Type B pancreatic cell (in vitro differentiated cells): ENCODE results near the gene CFAP57. TPM values are rescaled to one million over a fixed set of nuclear protein-coding genes. Genes with fewer than 3 reads are reported as not detected.
"Not testable (repeated sequence)": the region's sequence is repeated elsewhere in the genome, so short reads cannot be mapped to it uniquely, and the experiment has no call there.

Experiments used
- DNase-seq: peaks from one replicate; pipeline ENCODE4 v3.0.0; 2021; ENCODE audit warnings: mixed read lengths; ENCODE audit not compliant: unreplicated experiment; ENCODE audit errors: extremely low spot score
- H3K27ac Mint-ChIP-seq: 2 replicates; pipeline ENCODE4 v1.8.0; 2021; ENCODE audit warnings: mild to moderate bottlenecking, mixed read lengths
- H3K27me3 Mint-ChIP-seq: 2 replicates; pipeline ENCODE4 v1.8.0; 2021; ENCODE audit warnings: mixed read lengths
- H3K36me3 Mint-ChIP-seq: 2 replicates; pipeline ENCODE4 v1.8.0; 2021; ENCODE audit warnings: mixed read lengths
- H3K4me1 Mint-ChIP-seq: one replicate; pipeline ENCODE4 v1.8.0; 2021; ENCODE audit warnings: mixed read lengths; ENCODE audit not compliant: unreplicated experiment
- H3K4me3 Mint-ChIP-seq: 2 replicates; pipeline ENCODE4 v1.8.0; 2021; ENCODE audit warnings: mild to moderate bottlenecking, mixed read lengths
- H3K9me3 Mint-ChIP-seq: 2 replicates; pipeline ENCODE4 v1.8.0; 2021; ENCODE audit warnings: mixed read lengths
- total RNA-seq: library from RNA; stranded (reverse); gene quantifications from 2 replicates; pipeline ENCODE4 v1.2.1, GENCODE V29; 2021; ENCODE audit warnings: low replicate concordance
- TF ChIP-seq, protein P1 (sequence below): fragments of 200-600 bp; sonication (generic); conservative IDR thresholded peaks from 2 replicates; pipeline ENCODE4 v1.5.0; 2021; ENCODE audit warnings: antibody characterized with exemption, mild to moderate bottlenecking

Gene CFAP57
- total RNA-seq, 1 donor from 2014 or later = 1.8 TPM

DNA sequence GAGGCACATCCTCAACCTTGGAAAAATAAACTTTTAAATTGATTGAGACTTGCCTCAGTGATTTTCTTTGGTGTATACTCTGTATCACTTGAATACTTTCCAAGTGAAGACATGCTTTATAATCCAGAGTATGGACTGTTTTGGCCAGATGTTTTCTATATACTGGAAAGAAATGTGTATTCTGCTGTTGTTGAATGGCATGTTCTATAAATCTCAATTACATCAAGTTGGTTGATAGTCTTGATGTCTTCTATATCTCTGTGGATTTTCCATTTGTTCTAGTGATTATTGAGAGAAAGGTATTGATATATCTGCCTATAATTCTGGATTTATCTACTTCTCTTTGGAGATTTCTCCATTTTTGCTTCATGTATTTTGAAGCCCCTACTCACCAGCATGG, 37.5 kb upstream of the CFAP57 start:
- TF ChIP-seq, protein P1, sequence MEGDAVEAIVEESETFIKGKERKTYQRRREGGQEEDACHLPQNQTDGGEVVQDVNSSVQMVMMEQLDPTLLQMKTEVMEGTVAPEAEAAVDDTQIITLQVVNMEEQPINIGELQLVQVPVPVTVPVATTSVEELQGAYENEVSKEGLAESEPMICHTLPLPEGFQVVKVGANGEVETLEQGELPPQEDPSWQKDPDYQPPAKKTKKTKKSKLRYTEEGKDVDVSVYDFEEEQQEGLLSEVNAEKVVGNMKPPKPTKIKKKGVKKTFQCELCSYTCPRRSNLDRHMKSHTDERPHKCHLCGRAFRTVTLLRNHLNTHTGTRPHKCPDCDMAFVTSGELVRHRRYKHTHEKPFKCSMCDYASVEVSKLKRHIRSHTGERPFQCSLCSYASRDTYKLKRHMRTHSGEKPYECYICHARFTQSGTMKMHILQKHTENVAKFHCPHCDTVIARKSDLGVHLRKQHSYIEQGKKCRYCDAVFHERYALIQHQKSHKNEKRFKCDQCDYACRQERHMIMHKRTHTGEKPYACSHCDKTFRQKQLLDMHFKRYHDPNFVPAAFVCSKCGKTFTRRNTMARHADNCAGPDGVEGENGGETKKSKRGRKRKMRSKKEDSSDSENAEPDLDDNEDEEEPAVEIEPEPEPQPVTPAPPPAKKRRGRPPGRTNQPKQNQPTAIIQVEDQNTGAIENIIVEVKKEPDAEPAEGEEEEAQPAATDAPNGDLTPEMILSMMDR = no peak
- H3K27me3 Mint-ChIP-seq = peaks cover 3% of the 10 kb centered on the region
- no peak for DNase-seq
- peaks cover 4% of the 10 kb centered on the region for H3K36me3 Mint-ChIP-seq
- no peak overlapping the region for H3K4me3 Mint-ChIP-seq
- peak overlapping the region; percentile 55 for H3K27ac Mint-ChIP-seq
- peaks cover 12% of the 10 kb centered on the region for H3K9me3 Mint-ChIP-seq
- peaks cover 11% of the 10 kb centered on the region for H3K4me1 Mint-ChIP-seq

DNA sequence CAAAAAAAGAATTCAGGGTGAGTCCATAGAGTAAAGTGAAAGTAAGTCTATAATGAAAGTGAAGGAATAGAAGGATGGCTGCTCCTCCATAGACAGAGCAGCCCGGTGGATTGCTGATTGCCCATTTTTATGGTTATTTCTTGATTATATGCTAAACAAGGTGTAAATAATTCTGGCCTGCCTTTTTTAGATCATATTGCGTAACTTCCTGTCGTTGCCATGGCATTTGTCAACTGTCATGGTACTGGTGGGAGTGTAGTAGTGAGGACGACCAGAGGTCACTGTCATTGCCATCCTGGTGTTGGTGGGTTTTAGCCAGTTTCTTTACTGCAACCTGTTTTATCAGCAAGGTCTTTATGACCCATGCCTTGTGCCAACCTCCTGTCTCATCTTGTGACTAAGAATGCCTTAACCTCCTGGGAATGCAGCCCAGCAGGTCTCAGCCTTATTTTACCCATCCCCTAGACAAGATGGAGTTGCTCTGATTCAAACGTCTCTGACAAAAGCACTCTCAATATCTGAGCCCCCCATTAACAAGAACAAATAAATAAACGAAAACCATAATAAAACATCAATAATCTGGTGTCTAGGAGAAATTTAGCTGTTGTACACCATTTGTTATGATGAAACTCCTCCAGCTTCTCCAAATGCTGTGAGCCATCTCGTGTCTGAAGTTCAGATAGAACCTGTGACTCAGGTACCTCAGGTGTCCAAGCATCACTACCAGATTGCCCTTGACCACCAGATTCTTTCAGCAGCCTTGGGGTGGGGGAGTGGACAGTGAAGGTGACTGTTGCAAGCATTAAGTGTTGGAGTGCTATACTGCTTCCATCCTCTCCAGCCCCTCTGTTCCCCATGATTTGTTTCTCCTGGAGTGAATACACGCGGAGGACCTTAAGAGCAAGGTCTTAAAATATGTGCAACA, 36.0 kb upstream of the CFAP57 start:
- Mint-ChIP-seq H3K27me3 (peaks cover 5% of the 10 kb centered on the region), H3K36me3 (no peaks in the 10 kb centered on the region), H3K9me3 (peaks cover 14% of the 10 kb centered on the region)

DNA sequence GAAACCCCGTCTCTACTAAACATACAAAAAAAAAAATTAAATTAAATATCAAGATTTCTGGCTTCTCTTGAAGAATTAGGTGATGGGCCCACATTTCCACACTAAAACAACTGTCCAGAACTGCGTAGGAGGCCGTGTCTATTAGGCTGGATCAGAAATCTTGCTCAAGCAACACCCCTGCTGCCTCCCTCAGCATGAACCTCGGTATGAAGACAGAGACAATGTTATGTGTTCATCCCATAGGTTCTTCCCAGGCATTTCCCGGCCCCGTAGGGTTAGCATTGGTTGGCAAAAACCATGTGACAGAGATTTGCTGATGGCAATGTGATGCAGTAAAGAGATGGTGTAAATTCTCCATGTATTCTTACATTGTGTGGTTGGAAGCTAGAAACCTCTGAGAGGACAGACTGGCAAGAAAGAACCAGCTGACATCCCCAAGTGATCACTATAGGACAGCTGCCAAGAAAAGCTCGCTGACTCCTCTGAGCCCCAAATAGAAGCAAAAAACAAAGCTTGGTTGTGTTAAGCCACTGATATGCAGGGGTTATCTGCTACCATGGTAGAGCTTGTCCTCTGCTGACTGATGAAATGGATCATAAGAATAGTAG, 34.6 kb upstream of the CFAP57 start:
- Mint-ChIP-seq H3K27ac (no peak overlapping the region), H3K4me1 (peaks cover 11% of the 10 kb centered on the region), H3K4me3 (no peak overlapping the region), H3K9me3 (peaks cover 14% of the 10 kb centered on the region), H3K36me3 (no peaks in the 10 kb centered on the region), H3K27me3 (peaks cover 6% of the 10 kb centered on the region)
- TF ChIP-seq, protein P1 = no peak
- no peak for DNase-seq

More for the DNA sequence above, 36.0 kb upstream of the CFAP57 start:
- peak overlapping the region; percentile 65 for H3K4me3 Mint-ChIP-seq
- peaks cover 11% of the 10 kb centered on the region for H3K4me1 Mint-ChIP-seq
- peak overlapping the region; percentile 95 for H3K27ac Mint-ChIP-seq
- TF ChIP-seq, protein P1 = no peak
- no peak for DNase-seq

DNA sequence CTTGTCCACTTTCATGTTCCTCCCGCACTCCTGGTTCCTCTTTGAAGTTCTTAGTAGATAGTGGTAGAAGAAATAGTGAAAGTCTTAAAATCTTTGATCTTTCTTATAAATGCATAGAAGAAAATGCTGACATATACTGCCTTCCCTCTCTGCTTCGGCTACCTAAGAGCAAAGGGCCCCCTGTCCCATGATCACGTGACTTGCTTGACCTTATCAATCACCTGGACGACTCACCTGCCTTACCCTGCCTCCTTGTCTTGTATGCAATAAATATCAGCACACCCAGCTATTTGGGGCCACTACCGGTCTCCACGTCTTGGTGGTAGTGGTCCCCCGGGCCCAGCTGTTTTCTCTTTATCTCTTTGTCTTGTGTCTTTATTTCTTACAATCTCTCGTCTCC, 32.8 kb upstream of the CFAP57 start:
- H3K9me3 Mint-ChIP-seq = peaks cover 14% of the 10 kb centered on the region
- DNase-seq, H3K4me3 Mint-ChIP-seq, H3K4me1 Mint-ChIP-seq, H3K36me3 Mint-ChIP-seq, H3K27ac Mint-ChIP-seq: not testable (repeated sequence)
- H3K27me3 Mint-ChIP-seq = peaks cover 16% of the 10 kb centered on the region

DNA sequence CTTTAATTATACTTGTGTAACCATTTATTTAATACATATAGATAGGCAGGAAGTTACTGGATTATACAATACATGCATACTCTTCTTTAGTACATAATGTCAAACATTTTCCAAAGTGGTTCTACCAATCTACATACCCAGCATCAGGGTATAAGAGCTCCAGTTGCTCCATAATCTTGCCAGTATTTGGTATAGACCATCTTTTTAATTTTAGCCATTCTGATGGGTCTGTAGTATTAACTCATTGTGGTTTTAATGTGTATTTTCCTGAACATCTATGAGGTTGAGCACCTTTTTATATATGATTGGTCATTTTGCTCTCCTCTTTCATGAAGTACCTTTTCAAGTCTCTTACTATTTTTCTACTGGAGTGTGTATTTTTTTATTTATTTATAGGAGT, 32.1 kb upstream of the CFAP57 start:
- TF ChIP-seq, protein P1 = no peak
- Mint-ChIP-seq H3K4me1 (peaks cover 4% of the 10 kb centered on the region), H3K36me3 (no peaks in the 10 kb centered on the region), H3K27me3 (peaks cover 23% of the 10 kb centered on the region), H3K27ac (no peak overlapping the region), H3K4me3 (no peak overlapping the region), H3K9me3 (peaks cover 14% of the 10 kb centered on the region)
- no peak for DNase-seq

DNA sequence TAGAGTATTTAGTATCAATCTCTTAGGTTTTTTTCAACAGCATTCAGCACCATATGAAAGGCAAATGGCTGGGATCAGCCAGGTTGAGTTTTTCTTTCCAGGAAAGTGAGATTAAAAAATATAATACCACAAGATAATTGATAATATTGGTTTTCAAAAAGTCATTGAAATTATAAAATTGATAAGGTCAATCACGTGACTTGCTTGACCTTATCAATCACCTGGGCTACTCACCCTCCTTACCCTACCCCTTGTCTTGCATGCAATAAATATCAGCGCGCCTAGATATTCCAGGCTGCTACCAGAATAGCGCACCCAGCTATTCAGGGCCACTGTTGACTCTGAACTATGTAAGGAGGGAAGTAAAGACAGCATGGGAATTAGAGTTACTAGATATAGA, 31.5 kb upstream of the CFAP57 start:
- Mint-ChIP-seq H3K4me1 (peaks cover 4% of the 10 kb centered on the region), H3K9me3 (peaks cover 14% of the 10 kb centered on the region), H3K27me3 (peaks cover 28% of the 10 kb centered on the region), H3K27ac (no peak overlapping the region), H3K4me3 (no peak overlapping the region), H3K36me3 (no peaks in the 10 kb centered on the region)
- TF ChIP-seq, protein P1 = no peak
- no peak for DNase-seq
